Suppressor macrophage treated with lipopolysaccharide for 4 hours (primary cell): Measurements from ENCODE around the gene NFATC1.
"Not testable (repeated sequence)": the region's sequence is repeated elsewhere in the genome, so short reads cannot be mapped to it uniquely, and the experiment has no call there.

ENCODE experiments used
- DNase-seq: peaks from one replicate; pipeline ENCODE4 v3.0.0-alpha.2; 2020

The NFATC1 gene

GRCh38 chr18:79376661-79377060, 19.1 kb upstream of the NFATC1 start:
- not testable (repeated sequence) for DNase-seq

GRCh38 chr18:79377187-79377891, 18.4 kb upstream of the NFATC1 start:
- no peak for DNase-seq

GRCh38 chr18:79378536-79379250, 17.0 kb upstream of the NFATC1 start:
- peak; percentile 89 for DNase-seq

- DNase-seq, result no peak
These were observed 16.4 kb upstream of the NFATC1 start for GRCh38 chr18:79379251-79379905.

- DNase-seq, result no peak
These were observed 15.6 kb upstream of the NFATC1 start for GRCh38 chr18:79379931-79380815.

GRCh38 chr18:79380816-79381806, 14.6 kb upstream of the NFATC1 start:
- peak; percentile 74 for DNase-seq

GRCh38 chr18:79381811-79382311, 13.9 kb upstream of the NFATC1 start:
- DNase-seq, result no peak

GRCh38 chr18:79382681-79383387, 12.9 kb upstream of the NFATC1 start:
- DNase-seq, result no peak

- no peak for DNase-seq
These were observed 12.2 kb upstream of the NFATC1 start for GRCh38 chr18:79383388-79384056.

GRCh38 chr18:79384151-79384807, 11.5 kb upstream of the NFATC1 start:
- no peak for DNase-seq

GRCh38 chr18:79384834-79385233, 10.9 kb upstream of the NFATC1 start:
- DNase-seq, result no peak

- DNase-seq, result no peak
These were observed 10.4 kb upstream of the NFATC1 start for GRCh38 chr18:79385326-79385707.

GRCh38 chr18:79385708-79386341, 9.9 kb upstream of the NFATC1 start:
- no peak for DNase-seq

- no peak for DNase-seq
These were observed 9.2 kb upstream of the NFATC1 start for GRCh38 chr18:79386547-79386946.

GRCh38 chr18:79387214-79387613, 8.5 kb upstream of the NFATC1 start:
- no peak for DNase-seq

- DNase-seq, result no peak
These were observed 8.1 kb upstream of the NFATC1 start for GRCh38 chr18:79387615-79388014.

- DNase-seq, result no peak
These were observed 7.7 kb upstream of the NFATC1 start for GRCh38 chr18:79388043-79388442.

GRCh38 chr18:79389689-79390088, 6.0 kb upstream of the NFATC1 start:
- DNase-seq, result no peak

- DNase-seq, result no peak
These were observed 3.5 kb upstream of the NFATC1 start for GRCh38 chr18:79392226-79392625.
